DMS153 treated with DMSO at 0.1 percent for 48 hours (cell line): ENCODE data around the gene TLL1.

Experiments used
- DNase-seq: peaks from one replicate; lab custom pipeline; 2025; ENCODE audit not compliant: unreplicated experiment; lab: John Stamatoyannopoulos, UW

Gene TLL1

GRCh38 chr4:165872461-165873297, at the start of gene TLL1:
Gene TLL1 (plus strand): TSS chr4:165873237. CDS start chr4:165873905, 668 bp downstream.
- DNase-seq: no peak

GRCh38 chr4:165826166-165826565, 46.9 kb upstream of the TLL1 start:
- DNase-seq: no peak

- no peak for DNase-seq
Observed at GRCh38 chr4:165827018-165827417, 46.0 kb upstream of the TLL1 start.

- no peak for DNase-seq
Observed at GRCh38 chr4:165828928-165829327, 44.1 kb upstream of the TLL1 start.

GRCh38 chr4:165834116-165834515, 38.9 kb upstream of the TLL1 start:
- DNase-seq: no peak

GRCh38 chr4:165838575-165838974, 34.5 kb upstream of the TLL1 start:
- no peak for DNase-seq

- no peak for DNase-seq
Observed at GRCh38 chr4:165839615-165840333, 33.3 kb upstream of the TLL1 start.

- no peak for DNase-seq
Observed at GRCh38 chr4:165842684-165843083, 30.4 kb upstream of the TLL1 start.

GRCh38 chr4:165844161-165844560, 28.9 kb upstream of the TLL1 start:
- peak; percentile 18 for DNase-seq

- DNase-seq: no peak
Observed at GRCh38 chr4:165851256-165851655, 21.8 kb upstream of the TLL1 start.

- DNase-seq: no peak
Observed at GRCh38 chr4:165855191-165855590, 17.8 kb upstream of the TLL1 start.

GRCh38 chr4:165861363-165861762, 11.7 kb upstream of the TLL1 start:
- no peak for DNase-seq

- no peak for DNase-seq
Observed at GRCh38 chr4:165864271-165864670, 8.8 kb upstream of the TLL1 start.

GRCh38 chr4:165866019-165866650, 6.9 kb upstream of the TLL1 start:
- no peak for DNase-seq

GRCh38 chr4:165867961-165868360, 5.1 kb upstream of the TLL1 start:
- no peak for DNase-seq

- DNase-seq: peak; percentile 12
Observed at GRCh38 chr4:165873298-165874071, 448 bp downstream of the TLL1 start.

- no peak for DNase-seq
Observed at GRCh38 chr4:165874072-165874790, 1.2 kb downstream of the TLL1 start.

- DNase-seq: no peak
Observed at GRCh38 chr4:165874791-165875371, 1.8 kb downstream of the TLL1 start.

GRCh38 chr4:165875446-165875845, 2.4 kb downstream of the TLL1 start:
- no peak for DNase-seq

- no peak for DNase-seq
Observed at GRCh38 chr4:165877286-165877685, 4.2 kb downstream of the TLL1 start.
